HL-60 (cell line): ENCODE results near the gene COL6A3.
"Not testable (repeated sequence)": the region's sequence is repeated elsewhere in the genome, so short reads cannot be mapped to it uniquely, and the experiment has no call there.

Source experiments
- DNase-seq, 2 experiments: peaks; one replicate each; pipeline ENCODE4 v3.0.0-alpha.2; 2010 to 2020; ENCODE audit warnings: low read depth in 1 of 2, low spot score in 1 of 2
- H3K27ac ChIP-seq: fragments of 250-450 bp; sonication (Bioruptor Pico); replicated peaks from 2 replicates; pipeline ENCODE4 v1.5.1; 2020; ENCODE audit warnings: mild to moderate bottlenecking, moderate library complexity
- H3K27me3 ChIP-seq: fragments of 250-450 bp; sonication (Bioruptor Pico); 2 replicates; pipeline ENCODE4 v1.5.1; 2021; ENCODE audit warnings: mild to moderate bottlenecking, moderate library complexity; ENCODE audit not compliant: insufficient read depth, poor library complexity, severe bottlenecking
- H3K4me3 ChIP-seq: replicated peaks from 2 replicates; pipeline ENCODE4 v1.5.1; 2011; ENCODE audit warnings: mild to moderate bottlenecking, control low read depth, low read length; ENCODE audit not compliant: insufficient read depth
- GABPA ChIP-seq: IDR thresholded peaks from 2 replicates; pipeline ENCODE4 v1.6.1; 2012; ENCODE audit warnings: low read depth
- POLR2AphosphoS5 ChIP-seq: IDR thresholded peaks from 2 replicates; pipeline ENCODE4 v1.6.1; 2012; ENCODE audit warnings: low read depth
- SPI1 ChIP-seq: IDR thresholded peaks from 2 replicates; pipeline ENCODE4 v1.6.1; 2012; ENCODE audit warnings: low read depth, mild to moderate bottlenecking, borderline replicate concordance
- TF ChIP-seq, protein P1 (sequence below): IDR thresholded peaks from one replicate; pipeline ENCODE4 v1.5.1; 2011; ENCODE audit warnings: low read length, control low read depth, inconsistent platforms; ENCODE audit not compliant: insufficient read depth
- TF ChIP-seq, protein P2 (sequence below): IDR thresholded peaks from 2 replicates; pipeline ENCODE4 v1.6.1; 2012; ENCODE audit warnings: low read depth; ENCODE audit not compliant: insufficient replicate concordance

The COL6A3 gene

DNA sequence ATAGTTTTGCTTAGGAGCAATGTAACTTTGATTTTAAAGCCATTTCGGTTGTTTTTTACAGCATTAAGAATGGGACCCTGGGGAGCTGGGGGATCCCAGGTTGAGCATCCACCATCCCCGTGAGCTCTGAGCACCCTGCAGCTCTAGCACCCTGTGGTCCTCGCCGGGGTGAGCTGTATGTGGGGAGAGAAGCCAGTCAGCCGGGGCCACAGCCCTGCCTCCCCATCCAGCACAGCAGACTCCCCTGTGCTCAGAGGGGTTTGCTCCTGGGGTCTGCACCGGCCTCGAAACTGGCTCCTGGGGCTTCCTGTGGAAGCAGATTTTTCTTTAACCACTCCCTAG, 1.3 kb downstream of the COL6A3 start:
- peaks cover 10% of the 10 kb centered on the region for H3K27me3 ChIP-seq
- no peak overlapping the region for H3K4me3 ChIP-seq
- no peak overlapping the region for H3K27ac ChIP-seq
- no peak for DNase-seq
- TF ChIP-seq POLR2AphosphoS5 (no peak), SPI1 (no peak), GABPA (no peak)
- TF ChIP-seq, protein P1, sequence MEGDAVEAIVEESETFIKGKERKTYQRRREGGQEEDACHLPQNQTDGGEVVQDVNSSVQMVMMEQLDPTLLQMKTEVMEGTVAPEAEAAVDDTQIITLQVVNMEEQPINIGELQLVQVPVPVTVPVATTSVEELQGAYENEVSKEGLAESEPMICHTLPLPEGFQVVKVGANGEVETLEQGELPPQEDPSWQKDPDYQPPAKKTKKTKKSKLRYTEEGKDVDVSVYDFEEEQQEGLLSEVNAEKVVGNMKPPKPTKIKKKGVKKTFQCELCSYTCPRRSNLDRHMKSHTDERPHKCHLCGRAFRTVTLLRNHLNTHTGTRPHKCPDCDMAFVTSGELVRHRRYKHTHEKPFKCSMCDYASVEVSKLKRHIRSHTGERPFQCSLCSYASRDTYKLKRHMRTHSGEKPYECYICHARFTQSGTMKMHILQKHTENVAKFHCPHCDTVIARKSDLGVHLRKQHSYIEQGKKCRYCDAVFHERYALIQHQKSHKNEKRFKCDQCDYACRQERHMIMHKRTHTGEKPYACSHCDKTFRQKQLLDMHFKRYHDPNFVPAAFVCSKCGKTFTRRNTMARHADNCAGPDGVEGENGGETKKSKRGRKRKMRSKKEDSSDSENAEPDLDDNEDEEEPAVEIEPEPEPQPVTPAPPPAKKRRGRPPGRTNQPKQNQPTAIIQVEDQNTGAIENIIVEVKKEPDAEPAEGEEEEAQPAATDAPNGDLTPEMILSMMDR: no peak
- TF ChIP-seq, protein P2, sequence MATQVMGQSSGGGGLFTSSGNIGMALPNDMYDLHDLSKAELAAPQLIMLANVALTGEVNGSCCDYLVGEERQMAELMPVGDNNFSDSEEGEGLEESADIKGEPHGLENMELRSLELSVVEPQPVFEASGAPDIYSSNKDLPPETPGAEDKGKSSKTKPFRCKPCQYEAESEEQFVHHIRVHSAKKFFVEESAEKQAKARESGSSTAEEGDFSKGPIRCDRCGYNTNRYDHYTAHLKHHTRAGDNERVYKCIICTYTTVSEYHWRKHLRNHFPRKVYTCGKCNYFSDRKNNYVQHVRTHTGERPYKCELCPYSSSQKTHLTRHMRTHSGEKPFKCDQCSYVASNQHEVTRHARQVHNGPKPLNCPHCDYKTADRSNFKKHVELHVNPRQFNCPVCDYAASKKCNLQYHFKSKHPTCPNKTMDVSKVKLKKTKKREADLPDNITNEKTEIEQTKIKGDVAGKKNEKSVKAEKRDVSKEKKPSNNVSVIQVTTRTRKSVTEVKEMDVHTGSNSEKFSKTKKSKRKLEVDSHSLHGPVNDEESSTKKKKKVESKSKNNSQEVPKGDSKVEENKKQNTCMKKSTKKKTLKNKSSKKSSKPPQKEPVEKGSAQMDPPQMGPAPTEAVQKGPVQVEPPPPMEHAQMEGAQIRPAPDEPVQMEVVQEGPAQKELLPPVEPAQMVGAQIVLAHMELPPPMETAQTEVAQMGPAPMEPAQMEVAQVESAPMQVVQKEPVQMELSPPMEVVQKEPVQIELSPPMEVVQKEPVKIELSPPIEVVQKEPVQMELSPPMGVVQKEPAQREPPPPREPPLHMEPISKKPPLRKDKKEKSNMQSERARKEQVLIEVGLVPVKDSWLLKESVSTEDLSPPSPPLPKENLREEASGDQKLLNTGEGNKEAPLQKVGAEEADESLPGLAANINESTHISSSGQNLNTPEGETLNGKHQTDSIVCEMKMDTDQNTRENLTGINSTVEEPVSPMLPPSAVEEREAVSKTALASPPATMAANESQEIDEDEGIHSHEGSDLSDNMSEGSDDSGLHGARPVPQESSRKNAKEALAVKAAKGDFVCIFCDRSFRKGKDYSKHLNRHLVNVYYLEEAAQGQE: no peak

DNA sequence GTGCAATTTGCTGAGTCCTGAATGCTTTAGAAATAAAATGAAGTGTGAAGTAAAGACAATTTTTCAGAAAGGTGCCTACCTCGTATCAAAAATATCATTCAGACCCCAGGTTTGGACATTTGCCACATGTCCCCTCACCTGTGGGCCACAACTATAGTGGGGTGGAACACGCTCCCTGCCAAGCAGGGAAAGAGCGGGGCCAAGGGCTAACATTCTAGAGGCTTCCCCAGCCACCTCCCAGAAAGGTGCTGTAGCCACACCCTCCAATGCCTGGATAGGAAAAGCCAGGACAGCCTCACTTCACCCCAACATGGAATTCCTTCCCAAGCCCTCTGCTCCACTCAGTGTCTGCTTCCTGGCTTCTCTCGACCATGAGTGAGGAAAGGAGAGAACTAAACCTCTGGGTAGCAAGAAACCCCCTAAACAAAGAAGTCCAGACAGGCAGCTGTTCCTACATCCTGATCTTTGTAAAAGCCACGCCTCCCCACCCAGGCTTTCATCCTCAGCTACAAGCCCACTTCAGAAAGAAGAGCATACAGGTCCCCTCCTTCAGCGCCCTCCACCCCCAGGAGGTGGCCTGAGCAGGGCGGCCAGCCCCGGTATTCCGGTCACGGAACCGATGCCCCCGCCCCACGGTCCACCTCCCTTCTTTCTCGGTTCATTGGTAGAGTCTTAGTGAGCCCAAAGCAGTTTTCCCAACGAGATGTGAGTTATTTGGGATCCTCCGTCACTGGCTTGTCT, 2.1 kb downstream of the COL6A3 start:
- DNase-seq: no peak
- no peak overlapping the region for H3K4me3 ChIP-seq
- no peak overlapping the region for H3K27ac ChIP-seq
- TF ChIP-seq, protein P2: no peak
- TF ChIP-seq, protein P1: no peak
- TF ChIP-seq GABPA (no peak), POLR2AphosphoS5 (no peak), SPI1 (no peak)
- H3K27me3 ChIP-seq: peaks cover 13% of the 10 kb centered on the region

DNA sequence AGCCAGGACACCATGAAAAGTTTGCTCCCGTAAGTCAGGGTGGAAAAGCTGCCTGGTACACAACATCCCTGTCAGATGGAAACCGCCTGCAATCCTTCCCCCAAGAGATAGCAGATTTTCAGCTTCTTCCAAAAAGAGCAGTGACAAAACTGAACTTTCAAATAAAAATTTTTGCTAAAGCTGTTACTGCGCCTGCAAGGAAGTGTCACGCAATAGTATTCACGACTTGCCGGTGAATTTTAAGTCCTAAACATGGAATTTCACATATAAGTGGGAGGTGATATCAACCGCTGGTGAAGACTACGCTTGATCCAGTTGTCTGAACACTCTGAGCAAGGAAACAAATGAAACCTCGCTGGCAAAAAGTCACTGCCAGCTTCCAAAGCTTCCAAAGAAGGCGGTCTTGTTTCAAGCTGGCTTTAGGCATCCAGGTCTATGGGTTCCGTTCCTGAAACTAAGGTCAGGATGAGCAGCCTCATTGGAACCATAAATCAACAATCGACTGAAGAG, 2.8 kb downstream of the COL6A3 start:
- Histone ChIP-seq H3K4me3 (no peak overlapping the region), H3K27me3 (peaks cover 13% of the 10 kb centered on the region), H3K27ac (no peak overlapping the region)
- TF ChIP-seq SPI1 (no peak), GABPA (no peak), POLR2AphosphoS5 (no peak)
- TF ChIP-seq, protein P2: no peak
- TF ChIP-seq, protein P1: no peak
- no peak for DNase-seq

DNA sequence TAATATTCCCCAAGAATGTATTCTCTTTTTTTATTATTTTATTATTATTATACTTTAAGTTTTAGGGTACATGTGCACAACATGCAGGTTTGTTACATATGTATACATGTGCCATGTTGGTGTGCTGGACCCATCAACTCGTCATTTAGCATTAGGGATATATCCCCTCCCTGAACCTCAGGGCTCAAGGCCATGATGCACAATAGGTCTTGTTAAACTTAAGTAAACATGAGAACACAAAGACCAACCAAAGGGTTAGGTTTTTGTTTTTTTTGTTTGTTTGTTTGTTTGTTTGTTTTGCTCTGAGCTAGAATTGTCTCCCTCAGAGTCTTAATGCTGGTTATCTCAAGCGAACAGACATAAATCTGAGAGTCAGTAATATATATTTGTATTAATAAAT, 4.7 kb downstream of the COL6A3 start:
- not testable (repeated sequence) for DNase-seq, H3K4me3 ChIP-seq, H3K27ac ChIP-seq
- peaks cover 15% of the 10 kb centered on the region for H3K27me3 ChIP-seq
